DND-41 (cell line): ENCODE measurements around the gene SLC25A10.

Experiments used
- ATAC-seq: fragments of 200-7000 bp; cut with Tn5 transposase; 3 replicates; pipeline ENCODE4 v1.9.1; 2021; ENCODE audit warnings: low read depth; ENCODE audit not compliant: insufficient read depth
- DNase-seq: peaks from one replicate; pipeline ENCODE4 v3.0.0-alpha.2; 2020
- H2AFZ ChIP-seq: 2 replicates; pipeline ENCODE4 v1.6.0; 2012; ENCODE audit warnings: low read depth, low read length
- H3K27ac ChIP-seq: 2 replicates; pipeline ENCODE4 v1.5.1; 2012; ENCODE audit warnings: low read length, inconsistent platforms
- H3K27me3 ChIP-seq: fragments of 200-600 bp; sonication (generic); 2 replicates; pipeline ENCODE4 v1.6.0; 2012; ENCODE audit warnings: low read length, mild to moderate bottlenecking, inconsistent platforms; ENCODE audit not compliant: insufficient read depth, poor library complexity
- H3K36me3 ChIP-seq: 2 replicates; pipeline ENCODE4 v1.5.1; 2012; ENCODE audit warnings: low read length, inconsistent platforms; ENCODE audit not compliant: insufficient read depth
- H3K4me1 ChIP-seq: 2 replicates; pipeline ENCODE4 v1.5.1; 2012; ENCODE audit warnings: mild to moderate bottlenecking, low read length; ENCODE audit not compliant: insufficient read depth
- H3K4me2 ChIP-seq: 2 replicates; pipeline ENCODE4 v1.6.0; 2012; ENCODE audit warnings: mild to moderate bottlenecking, moderate library complexity, low read length, inconsistent platforms; ENCODE audit not compliant: insufficient read depth
- H3K4me3 ChIP-seq, 2 experiments: fragments of 200-600 bp in 1 of 2; shearing (Covaris generic) in 1 of 2; 2 replicates each; pipeline ENCODE4 v1.5.1; 2012 to 2016; ENCODE audit warnings: inconsistent platforms in 2 of 2, low read length in 2 of 2, mild to moderate bottlenecking in 2 of 2, low read depth in 1 of 2, moderate library complexity in 1 of 2
- H3K79me2 ChIP-seq: 2 replicates; pipeline ENCODE4 v1.6.0; 2012; ENCODE audit warnings: low read length, inconsistent platforms; ENCODE audit not compliant: insufficient read depth
- H3K9ac ChIP-seq: 2 replicates; pipeline ENCODE4 v1.6.0; 2012; ENCODE audit warnings: low read depth, mild to moderate bottlenecking, inconsistent platforms, low read length, moderate library complexity
- H3K9me3 ChIP-seq: 2 replicates; pipeline ENCODE4 v1.5.1; 2012; ENCODE audit warnings: low read length, moderate library complexity, mild to moderate bottlenecking, inconsistent platforms; ENCODE audit not compliant: insufficient read depth, severe bottlenecking
- H4K20me1 ChIP-seq: 2 replicates; pipeline ENCODE4 v1.6.0; 2012; ENCODE audit warnings: low read length; ENCODE audit not compliant: insufficient read depth
- CTCF ChIP-seq: IDR thresholded peaks from 2 replicates; pipeline ENCODE4 v1.5.1; 2012; ENCODE audit warnings: borderline replicate concordance, low read length, moderate library complexity, mild to moderate bottlenecking; ENCODE audit not compliant: poor library complexity, severe bottlenecking; ENCODE audit errors: extremely low read depth
- EZH2 ChIP-seq: IDR thresholded peaks from 3 replicates; pipeline ENCODE4 v1.6.1; 2012; ENCODE audit warnings: borderline replicate concordance, low read depth, mild to moderate bottlenecking, moderate library complexity, low read length, inconsistent platforms; ENCODE audit not compliant: severe bottlenecking

Gene SLC25A10

GRCh38 chr17:81682565-81683207 is 29.4 kb upstream of the SLC25A10 start:
- H4K20me1 ChIP-seq: peaks cover 41% of the 10 kb centered on the region
- peaks cover 49% of the 10 kb centered on the region for H3K36me3 ChIP-seq
- H3K9ac ChIP-seq: peak overlapping the region; percentile 97
- no peaks in the 10 kb centered on the region for H3K27me3 ChIP-seq
- TF ChIP-seq CTCF: no peak
- TF ChIP-seq EZH2: no peak
- H2AFZ ChIP-seq: peak overlapping the region; percentile 90
- peak overlapping the region; percentile 83 to 95 for H3K4me3 ChIP-seq
- H3K9me3 ChIP-seq: no peaks in the 10 kb centered on the region
- H3K79me2 ChIP-seq: peaks cover 70% of the 10 kb centered on the region
- ATAC-seq (no peak), DNase-seq (no peak)
- H3K4me1 ChIP-seq: peaks cover 46% of the 10 kb centered on the region
- peak overlapping the region; percentile 86 for H3K27ac ChIP-seq
- peak overlapping the region; percentile 79 for H3K4me2 ChIP-seq

- Histone ChIP-seq H4K20me1 (peaks cover 45% of the 10 kb centered on the region), H3K4me3 (peak overlapping the region; percentile 83 to 95), H3K79me2 (peaks cover 74% of the 10 kb centered on the region), H2AFZ (peak overlapping the region; percentile 90), H3K9ac (peak overlapping the region; percentile 97), H3K4me2 (peak overlapping the region; percentile 79), H3K9me3 (no peaks in the 10 kb centered on the region), H3K27me3 (no peaks in the 10 kb centered on the region), H3K4me1 (peaks cover 46% of the 10 kb centered on the region), H3K36me3 (peaks cover 54% of the 10 kb centered on the region), H3K27ac (peak overlapping the region; percentile 86)
- no peak for DNase-seq
- peak; percentile 13 for ATAC-seq
- no peak for TF ChIP-seq EZH2
- TF ChIP-seq CTCF: no peak
Measured at GRCh38 chr17:81683208-81683583, 28.9 kb upstream of the SLC25A10 start.

GRCh38 chr17:81683584-81684441 is 28.3 kb upstream of the SLC25A10 start, which contains the start of the genes ARL16 and HGS:
Gene ARL16, minus strand, starts transcription at chr17:81683797. Its CDS starts 44 bp downstream, at chr17:81683753.
Gene HGS, plus strand, starts transcription at chr17:81684011. Its CDS starts 56 bp downstream, at chr17:81684067.
- H3K27ac ChIP-seq: peak within 1 kb of the TSS; percentile 86
- peaks cover 60% of the 10 kb centered on the region for H3K36me3 ChIP-seq
- ATAC-seq (peak; percentile 96), DNase-seq (peak; percentile 99)
- H3K9me3 ChIP-seq: no peaks in the 10 kb centered on the region
- peak within 1 kb of the TSS; percentile 83 to 95 for H3K4me3 ChIP-seq
- peaks cover 46% of the 10 kb centered on the region for H3K4me1 ChIP-seq
- H3K79me2 ChIP-seq: peaks cover 81% of the 10 kb centered on the region
- peak; percentile 10 for TF ChIP-seq CTCF
- no peak for TF ChIP-seq EZH2
- H3K27me3 ChIP-seq: no peaks in the 10 kb centered on the region
- H3K9ac ChIP-seq: peak within 1 kb of the TSS; percentile 97
- H3K4me2 ChIP-seq: peak within 1 kb of the TSS; percentile 88
- H4K20me1 ChIP-seq: peaks cover 51% of the 10 kb centered on the region
- peak within 1 kb of the TSS; percentile 90 for H2AFZ ChIP-seq
